ENCODE measurements around the gene CYBC1.
"Not testable (repeated sequence)": the region's sequence is repeated elsewhere in the genome, so short reads cannot be mapped to it uniquely, and the experiment has no call there.

DNA sequence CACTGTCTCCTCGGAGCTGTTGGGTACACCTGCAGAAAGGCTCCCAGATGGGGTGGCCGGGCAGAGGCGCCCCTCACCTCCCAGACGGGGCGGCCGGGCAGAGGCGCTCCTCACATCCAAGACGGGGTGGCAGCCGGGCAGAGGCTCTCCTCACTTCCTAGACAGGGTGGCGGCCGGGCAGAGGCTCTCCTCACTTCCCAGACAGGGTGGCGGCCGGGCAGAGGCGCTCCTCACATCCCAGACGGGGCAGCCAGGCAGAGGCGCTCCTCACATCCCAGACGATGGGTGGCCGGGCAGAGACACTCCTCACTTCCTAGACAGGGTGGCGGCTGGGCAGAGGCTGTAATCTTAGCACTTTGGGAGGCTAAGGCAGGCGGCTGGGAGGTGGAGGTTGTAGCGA is 3.2 kb upstream of the CYBC1 start:
- TF ChIP-seq, protein P1, sequence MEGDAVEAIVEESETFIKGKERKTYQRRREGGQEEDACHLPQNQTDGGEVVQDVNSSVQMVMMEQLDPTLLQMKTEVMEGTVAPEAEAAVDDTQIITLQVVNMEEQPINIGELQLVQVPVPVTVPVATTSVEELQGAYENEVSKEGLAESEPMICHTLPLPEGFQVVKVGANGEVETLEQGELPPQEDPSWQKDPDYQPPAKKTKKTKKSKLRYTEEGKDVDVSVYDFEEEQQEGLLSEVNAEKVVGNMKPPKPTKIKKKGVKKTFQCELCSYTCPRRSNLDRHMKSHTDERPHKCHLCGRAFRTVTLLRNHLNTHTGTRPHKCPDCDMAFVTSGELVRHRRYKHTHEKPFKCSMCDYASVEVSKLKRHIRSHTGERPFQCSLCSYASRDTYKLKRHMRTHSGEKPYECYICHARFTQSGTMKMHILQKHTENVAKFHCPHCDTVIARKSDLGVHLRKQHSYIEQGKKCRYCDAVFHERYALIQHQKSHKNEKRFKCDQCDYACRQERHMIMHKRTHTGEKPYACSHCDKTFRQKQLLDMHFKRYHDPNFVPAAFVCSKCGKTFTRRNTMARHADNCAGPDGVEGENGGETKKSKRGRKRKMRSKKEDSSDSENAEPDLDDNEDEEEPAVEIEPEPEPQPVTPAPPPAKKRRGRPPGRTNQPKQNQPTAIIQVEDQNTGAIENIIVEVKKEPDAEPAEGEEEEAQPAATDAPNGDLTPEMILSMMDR (conservative IDR thresholded peaks at IDR 0.05; ENCODE audit: low read depth, low read length): not testable (repeated sequence)
- not testable (repeated sequence) for TF ChIP-seq BHLHE40 (IDR thresholded peaks at IDR 0.05; ENCODE audit: low read depth, low read length); POLR2A (IDR thresholded peaks at IDR 0.05; ENCODE audit: low read depth, low read length); MAFK (IDR thresholded peaks at IDR 0.05; ENCODE audit: low read depth, low read length); CHD1 (IDR thresholded peaks at IDR 0.05; ENCODE audit: low read depth, low read length); MXI1 (IDR thresholded peaks at IDR 0.05; ENCODE audit: borderline replicate concordance, low read depth, low read length); NFE2L2 (IDR thresholded peaks at IDR 0.05; ENCODE audit: low read depth, low read length); RAD21 (IDR thresholded peaks at IDR 0.05; ENCODE audit: low read length); RFX5 (IDR thresholded peaks at IDR 0.05; ENCODE audit: low read depth, low read length)
- TF ChIP-seq, protein P2, sequence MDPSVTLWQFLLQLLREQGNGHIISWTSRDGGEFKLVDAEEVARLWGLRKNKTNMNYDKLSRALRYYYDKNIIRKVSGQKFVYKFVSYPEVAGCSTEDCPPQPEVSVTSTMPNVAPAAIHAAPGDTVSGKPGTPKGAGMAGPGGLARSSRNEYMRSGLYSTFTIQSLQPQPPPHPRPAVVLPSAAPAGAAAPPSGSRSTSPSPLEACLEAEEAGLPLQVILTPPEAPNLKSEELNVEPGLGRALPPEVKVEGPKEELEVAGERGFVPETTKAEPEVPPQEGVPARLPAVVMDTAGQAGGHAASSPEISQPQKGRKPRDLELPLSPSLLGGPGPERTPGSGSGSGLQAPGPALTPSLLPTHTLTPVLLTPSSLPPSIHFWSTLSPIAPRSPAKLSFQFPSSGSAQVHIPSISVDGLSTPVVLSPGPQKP (IDR thresholded peaks at IDR 0.05; ENCODE audit: borderline replicate concordance, low read depth, low read length): not testable (repeated sequence)

Data from IMR-90 (cell line).